GM12874 (cell line): Measurements from ENCODE around the gene HECTD2.

Experiments
- CTCF ChIP-seq: IDR thresholded peaks from 2 replicates; pipeline ENCODE4 v1.5.1; 2011; ENCODE audit warnings: low read depth, mild to moderate bottlenecking, control low read depth, low read length, moderate library complexity; ENCODE audit not compliant: insufficient read depth

HECTD2 gene

GRCh38 chr10:91517394-91517793 lies 107.2 kb downstream of the HECTD2 start:
- TF ChIP-seq CTCF = no peak

- no peak for TF ChIP-seq CTCF
Measured at GRCh38 chr10:91519899-91520514, 109.9 kb downstream of the HECTD2 start.

- TF ChIP-seq CTCF = no peak
Measured at GRCh38 chr10:91520661-91521060, 110.5 kb downstream of the HECTD2 start.

GRCh38 chr10:91521439-91521838 lies 111.3 kb downstream of the HECTD2 start:
- no peak for TF ChIP-seq CTCF

GRCh38 chr10:91525896-91526712 lies 116.0 kb downstream of the HECTD2 start:
- TF ChIP-seq CTCF = no peak

- no peak for TF ChIP-seq CTCF
Measured at GRCh38 chr10:91528080-91528479, 117.9 kb downstream of the HECTD2 start.

GRCh38 chr10:91528768-91529167 lies 118.6 kb downstream of the HECTD2 start:
- TF ChIP-seq CTCF = no peak
